HEK293T (cell line): ENCODE measurements around the gene IGSF23.
"Not testable (repeated sequence)": the region's sequence is repeated elsewhere in the genome, so short reads cannot be mapped to it uniquely, and the experiment has no call there.

Experiments
- CTCF ChIA-PET: fragments of 350-600 bp; formaldehyde crosslinking; extraction: SDS; loops from one replicate; lab custom pipeline; 2021; ENCODE audit warnings: antibody characterized with exemption, inconsistent platforms; lab: Yijun Ruan, JAX
- POLR2A ChIA-PET: fragments of 350-600 bp; formaldehyde crosslinking; extraction: SDS; loops from one replicate; lab custom pipeline; 2020; ENCODE audit warnings: antibody characterized with exemption, inconsistent platforms; lab: Yijun Ruan, JAX
- DNase-seq: peaks from one replicate; pipeline ENCODE4 v3.0.0; 2012; ENCODE audit warnings: mixed read lengths; ENCODE audit errors: extremely low spot score
- ARNT ChIP-seq: fragments of 450-650 bp; IDR thresholded peaks from 2 replicates; pipeline ENCODE4 v1.6.1; 2017; ENCODE audit warnings: mild to moderate bottlenecking
- BHLHE40 ChIP-seq: fragments of 450-650 bp; IDR thresholded peaks from 2 replicates; pipeline ENCODE4 v1.6.1; 2016; ENCODE audit warnings: mild to moderate bottlenecking, moderate library complexity, borderline replicate concordance
- CTBP1 ChIP-seq: fragments of 450-650 bp; IDR thresholded peaks from 2 replicates; pipeline ENCODE4 v1.6.1; 2016; ENCODE audit warnings: borderline replicate concordance
- ELF4 ChIP-seq: fragments of 450-650 bp; IDR thresholded peaks from 2 replicates; pipeline ENCODE4 v1.6.1; 2017; ENCODE audit warnings: antibody characterized with exemption
- FOXA1 ChIP-seq: fragments of 450-650 bp; IDR thresholded peaks from 2 replicates; pipeline ENCODE4 v1.6.1; 2016; ENCODE audit warnings: mild to moderate bottlenecking
- FOXK2 ChIP-seq: fragments of 450-650 bp; IDR thresholded peaks from 2 replicates; pipeline ENCODE4 v1.6.1; 2016; ENCODE audit warnings: mild to moderate bottlenecking
- FOXM1 ChIP-seq: fragments of 450-650 bp; IDR thresholded peaks from 2 replicates; pipeline ENCODE4 v1.6.1; 2017; ENCODE audit warnings: mild to moderate bottlenecking, borderline replicate concordance
- HDGF ChIP-seq: fragments of 450-650 bp; IDR thresholded peaks from 2 replicates; pipeline ENCODE4 v1.6.1; 2017; ENCODE audit warnings: antibody characterized with exemption, borderline replicate concordance
- L3MBTL2 ChIP-seq: fragments of 450-650 bp; conservative IDR thresholded peaks from 2 replicates; pipeline ENCODE4 v1.6.1; 2016; ENCODE audit warnings: mild to moderate bottlenecking
- LEF1 ChIP-seq: fragments of 450-650 bp; IDR thresholded peaks from 2 replicates; pipeline ENCODE4 v1.6.1; 2017; ENCODE audit warnings: mild to moderate bottlenecking, borderline replicate concordance
- NFRKB ChIP-seq: fragments of 450-650 bp; IDR thresholded peaks from 2 replicates; pipeline ENCODE4 v1.6.1; 2016; ENCODE audit warnings: mild to moderate bottlenecking, moderate library complexity
- PKNOX1 ChIP-seq: fragments of 450-650 bp; IDR thresholded peaks from 2 replicates; pipeline ENCODE4 v1.6.1; 2016
- SP1 ChIP-seq: fragments of 450-650 bp; IDR thresholded peaks from 2 replicates; pipeline ENCODE4 v1.6.1; 2017
- SUZ12 ChIP-seq: fragments of 450-650 bp; IDR thresholded peaks from 2 replicates; pipeline ENCODE4 v1.6.1; 2016; ENCODE audit warnings: mild to moderate bottlenecking
- TARDBP ChIP-seq: fragments of 450-650 bp; IDR thresholded peaks from 2 replicates; pipeline ENCODE4 v1.6.1; 2016
- ZNF384 ChIP-seq: fragments of 450-650 bp; IDR thresholded peaks from 2 replicates; pipeline ENCODE4 v1.6.1; 2016

The IGSF23 gene

GRCh38 chr19:44626048-44626624 is 12.8 kb downstream of the IGSF23 start:
- ChIA-PET CTCF (interaction anchor here (1.3 kb wide), 1 partner anchor 10 kb away, joined by 3 read pairs; no protein-coding TSS in a partner anchor), POLR2A (no interaction called here)
- TF ChIP-seq TARDBP (no peak), NFRKB (no peak), PKNOX1 (no peak), FOXK2 (no peak), FOXM1 (no peak), HDGF (no peak), BHLHE40 (no peak), ARNT (no peak), ZNF384 (no peak), SUZ12 (no peak), SP1 (no peak), LEF1 (no peak), L3MBTL2 (no peak), CTBP1 (no peak), ELF4 (no peak), FOXA1 (no peak)
- DNase-seq, result no peak

- ChIA-PET CTCF (no interaction called here), POLR2A (no interaction called here)
- DNase-seq, result no peak
- TF ChIP-seq PKNOX1, result no peak
- no peak for TF ChIP-seq CTBP1
- no peak for TF ChIP-seq L3MBTL2
- no peak for TF ChIP-seq ELF4
- no peak for TF ChIP-seq FOXA1
- TF ChIP-seq FOXM1, result no peak
- no peak for TF ChIP-seq TARDBP
- no peak for TF ChIP-seq SP1
- TF ChIP-seq SUZ12, result no peak
- no peak for TF ChIP-seq HDGF
- TF ChIP-seq LEF1, result no peak
- TF ChIP-seq NFRKB, result no peak
- TF ChIP-seq ARNT, result no peak
- no peak for TF ChIP-seq ZNF384
Observed at GRCh38 chr19:44627631-44628030, 14.3 kb downstream of the IGSF23 start.

GRCh38 chr19:44628793-44629192 is 15.4 kb downstream of the IGSF23 start:
- DNase-seq, result no peak
- CTCF ChIA-PET, result no interaction called here
- TF ChIP-seq SUZ12 (no peak), FOXM1 (no peak), FOXA1 (no peak), HDGF (no peak), ARNT (no peak), NFRKB (no peak), BHLHE40 (no peak), PKNOX1 (no peak), ELF4 (no peak), TARDBP (no peak), L3MBTL2 (no peak), CTBP1 (no peak)
- POLR2A ChIA-PET, result no interaction called here

- DNase-seq, CTCF ChIA-PET: not testable (repeated sequence)
- POLR2A ChIA-PET, result interaction anchor here (1.6 kb wide), 1 partner anchor 12 kb away, joined by 5 read pairs; the partner anchor contains the start of gene PVR
Observed at GRCh38 chr19:44631611-44632010, 18.2 kb downstream of the IGSF23 start.

- not testable (repeated sequence) for DNase-seq
- ChIA-PET CTCF (interaction anchor here (0.7 to 1.2 kb wide), 2 partner anchors 46 to 49 kb away, joined by 3 to 5 read pairs; no protein-coding TSS in a partner anchor), POLR2A (interaction anchor here (2.4 kb wide), 1 partner anchor 10 kb away, joined by 8 read pairs; the partner anchor contains the start of gene PVR)
Observed at GRCh38 chr19:44634058-44634457, 20.7 kb downstream of the IGSF23 start.

GRCh38 chr19:44634785-44635184 is 21.4 kb downstream of the IGSF23 start:
- POLR2A ChIA-PET, result interaction anchor here (2.4 kb wide), 1 partner anchor 9 kb away, joined by 8 read pairs; the partner anchor contains the start of gene PVR
- CTCF ChIA-PET, result interaction anchor here (0.7 to 1.2 kb wide), 2 partner anchors 46 to 50 kb away, joined by 3 to 5 read pairs; no protein-coding TSS in a partner anchor

More at GRCh38 chr19:44634785-44635184, 21.4 kb downstream of the IGSF23 start:
- TF ChIP-seq TARDBP (no peak), FOXK2 (no peak), NFRKB (no peak), ELF4 (no peak), ZNF384 (no peak), BHLHE40 (no peak), ARNT (no peak), PKNOX1 (no peak), SP1 (no peak), HDGF (no peak)
- DNase-seq, result no peak
